IMR-90 (cell line): ENCODE results near the gene SRXN1. TPM values are rescaled to one million over a fixed set of nuclear protein-coding genes. Genes with fewer than 3 reads are reported as not detected.

Experiments
- ATAC-seq: fragments of 200-7000 bp; cut with Tn5 transposase; 2 replicates; pipeline ENCODE4 v1.9.1; 2020; ENCODE audit warnings: low read depth, mild to moderate bottlenecking, moderate library complexity
- BruUV-seq: library from RNA; stranded (reverse); fragments of 400-500 nt; replicated peaks from 2 replicates; lab custom pipeline; 2021; lab: Mats Ljungman, UMichigan
- CTCF ChIA-PET: fragments of 300-600 bp; formaldehyde crosslinking; extraction: SDS; loops from one replicate; lab custom pipeline; 2021; ENCODE audit warnings: antibody characterized with exemption; lab: Yijun Ruan, JAX
- POLR2A ChIA-PET: fragments of 300-600 bp; sonication (Branson Sonifier 250); formaldehyde crosslinking; loops from one replicate; lab custom pipeline; 2022; ENCODE audit warnings: antibody characterized with exemption; ENCODE audit not compliant: unreplicated experiment; lab: Charles Lee
- DNase-seq: peaks from one replicate; pipeline ENCODE4 v3.0.0; 2013
- H2AFZ ChIP-seq: replicated peaks from 2 replicates; pipeline ENCODE3; 2013; ENCODE audit warnings: low read length, mild to moderate bottlenecking; ENCODE audit not compliant: poor library complexity
- H2AK5ac ChIP-seq: 2 replicates; pipeline ENCODE4 v1.6.1; 2013; ENCODE audit warnings: low read depth, low read length, inconsistent platforms
- H2AK9ac ChIP-seq: replicated peaks from 2 replicates; pipeline ENCODE3; 2013; ENCODE audit warnings: mild to moderate bottlenecking, low read depth, low read length, moderate library complexity; ENCODE audit not compliant: poor library complexity
- H2BK120ac ChIP-seq: 2 replicates; pipeline ENCODE4 v1.6.1; 2013; ENCODE audit warnings: low read depth, low read length, inconsistent platforms
- H2BK15ac ChIP-seq: 3 replicates; pipeline ENCODE4 v1.6.1; 2013; ENCODE audit warnings: low read depth, low read length, inconsistent platforms
- H2BK20ac ChIP-seq: 2 replicates; pipeline ENCODE4 v1.6.1; 2013; ENCODE audit warnings: low read depth, mild to moderate bottlenecking, inconsistent platforms, low read length, moderate library complexity
- H2BK5ac ChIP-seq: 2 replicates; pipeline ENCODE4 v1.6.1; 2013; ENCODE audit warnings: mild to moderate bottlenecking, low read depth, low read length, inconsistent platforms; ENCODE audit not compliant: poor library complexity, severe bottlenecking
- H3K14ac ChIP-seq: replicated peaks from 2 replicates; pipeline ENCODE4 v1.6.1; 2013; ENCODE audit warnings: low read depth, low read length, inconsistent platforms
- H3K18ac ChIP-seq: 2 replicates; pipeline ENCODE4 v1.6.1; 2013; ENCODE audit warnings: low read depth, low read length, control low read depth
- H3K23ac ChIP-seq: 2 replicates; pipeline ENCODE4 v1.6.1; 2013; ENCODE audit warnings: low read depth, low read length, inconsistent platforms
- H3K27ac ChIP-seq: 2 replicates; pipeline ENCODE4 v1.5.1; 2013; ENCODE audit warnings: mild to moderate bottlenecking, control low read depth, low read length; ENCODE audit not compliant: insufficient read depth
- H3K27me3 ChIP-seq: 2 replicates; pipeline ENCODE4 v1.6.1; 2013; ENCODE audit warnings: low read length; ENCODE audit not compliant: control insufficient read depth, insufficient read depth
- H3K36me3 ChIP-seq: 2 replicates; pipeline ENCODE4 v1.6.1; 2013; ENCODE audit warnings: low read length, mixed read lengths; ENCODE audit not compliant: control insufficient read depth, insufficient read depth
- H3K4ac ChIP-seq: 2 replicates; pipeline ENCODE4 v1.6.1; 2013; ENCODE audit warnings: low read depth, low read length, inconsistent platforms
- H3K4me1 ChIP-seq: 2 replicates; pipeline ENCODE4 v1.6.1; 2013; ENCODE audit warnings: low read length, mixed read lengths; ENCODE audit not compliant: control insufficient read depth, insufficient read depth
- H3K4me2 ChIP-seq: 2 replicates; pipeline ENCODE4 v1.6.1; 2013; ENCODE audit warnings: low read depth, mild to moderate bottlenecking, control low read depth, low read length, moderate library complexity
- H3K4me3 ChIP-seq: 2 replicates; pipeline ENCODE4 v1.5.1; 2013; ENCODE audit warnings: low read depth, mild to moderate bottlenecking, control low read depth, low read length, moderate library complexity; ENCODE audit not compliant: insufficient read depth
- H3K56ac ChIP-seq: 2 replicates; pipeline ENCODE4 v1.6.1; 2013; ENCODE audit warnings: low read length, inconsistent platforms; ENCODE audit not compliant: insufficient read depth; ENCODE audit errors: extremely low read depth
- H3K79me1 ChIP-seq, 2 experiments: 2 replicates each; pipeline ENCODE4 v1.6.1; 2013; ENCODE audit warnings: low read length in 2 of 2, inconsistent platforms in 1 of 2, low read depth in 1 of 2
- H3K9ac ChIP-seq: 2 replicates; pipeline ENCODE4 v1.6.1; 2013; ENCODE audit warnings: low read depth, low read length, control low read depth
- H3K9me1 ChIP-seq: 2 replicates; pipeline ENCODE4 v1.6.1; 2013; ENCODE audit warnings: low read length, inconsistent platforms; ENCODE audit not compliant: insufficient read depth
- H3K9me3 ChIP-seq: 2 replicates; pipeline ENCODE4 v1.6.1; 2013; ENCODE audit warnings: low read length; ENCODE audit not compliant: control insufficient read depth, insufficient read depth
- H4K20me1 ChIP-seq: 2 replicates; pipeline ENCODE4 v1.6.1; 2013; ENCODE audit warnings: low read length, inconsistent platforms; ENCODE audit not compliant: insufficient read depth
- H4K5ac ChIP-seq: 2 replicates; pipeline ENCODE4 v1.6.1; 2013; ENCODE audit warnings: mild to moderate bottlenecking, low read depth, low read length, control low read depth
- H4K8ac ChIP-seq, 2 experiments: 2 replicates each; pipeline ENCODE4 v1.6.1; 2013; ENCODE audit warnings: low read depth in 2 of 2, low read length in 2 of 2, control low read depth in 1 of 2, inconsistent platforms in 1 of 2
- H4K91ac ChIP-seq: 2 replicates; pipeline ENCODE4 v1.6.1; 2013; ENCODE audit warnings: low read depth, low read length, inconsistent platforms; ENCODE audit not compliant: insufficient read depth
- CEBPB ChIP-seq: IDR thresholded peaks from 2 replicates; pipeline ENCODE4 v1.6.1; 2012; ENCODE audit warnings: low read depth, low read length, improper control_type of control experiment
- CTCF ChIP-seq: conservative IDR thresholded peaks from 2 replicates; pipeline ENCODE4 v1.5.1; 2012; ENCODE audit warnings: mild to moderate bottlenecking, low read depth, low read length, improper control_type of control experiment
- FOS ChIP-seq: fragments of 150-350 bp; IDR thresholded peaks from 2 replicates; pipeline ENCODE4 v1.6.1; 2016; ENCODE audit warnings: low read depth, low read length
- RAD21 ChIP-seq: IDR thresholded peaks from 2 replicates; pipeline ENCODE4 v1.6.1; 2012; ENCODE audit warnings: low read length, improper control_type of control experiment
- RCOR1 ChIP-seq: IDR thresholded peaks from 2 replicates; pipeline ENCODE4 v1.6.1; 2012; ENCODE audit warnings: mild to moderate bottlenecking, low read length, improper control_type of control experiment; ENCODE audit not compliant: insufficient replicate concordance
- RFX5 ChIP-seq: IDR thresholded peaks from 2 replicates; pipeline ENCODE4 v1.8.0; 2012; ENCODE audit warnings: low read depth, mild to moderate bottlenecking, low read length, moderate library complexity
- SMC3 ChIP-seq: fragments of 150-350 bp; IDR thresholded peaks from 2 replicates; pipeline ENCODE4 v1.6.1; 2016; ENCODE audit warnings: low read depth, mild to moderate bottlenecking, antibody characterized with exemption, low read length, moderate library complexity
- WGBS, 2 experiments: methylation state at CpG; one replicate each; pipeline versions ENCODE4 v1.1.5 to v1.1.7; 2013; ENCODE audit warnings: missing lambda C conversion rate in 2 of 2; ENCODE audit not compliant: insufficient read length in 1 of 2; ENCODE audit errors: extremely low coverage in 2 of 2; 5-methylcytosine and 5-hydroxymethylcytosine counted together
- dilution Hi-C: fragments of 300-500 bp; cut with HindIII; formaldehyde crosslinking; loops from one replicate; pipeline ENCODE4 v1.14.3; 2018; ENCODE audit warnings: low sequenced_read_pairs; ENCODE audit not compliant: unreplicated experiment
- in situ Hi-C: fragments of 300-500 bp; cut with MboI; formaldehyde crosslinking; loops from 3 replicates; pipeline ENCODE4 v1.14.3; 2019; ENCODE audit warnings: low sequenced_read_pairs, inconsistent platforms, mixed read lengths
- intact Hi-C: fragments of 100-400 bp; cut with micrococcal nuclease; formaldehyde crosslinking; loops from 2 replicates; pipeline ENCODE4 v1.10.0; 2022
- polyA plus RNA-seq, 3 experiments: library from polyadenylated mRNA; depleted of rRNA; stranded (reverse); fragments of >200 nt; gene quantifications; 2 replicates each; pipeline ENCODE4 v1.2.3, GENCODE V29; 2012; ENCODE audit warnings: low replicate concordance in 1 of 3
- total RNA-seq: library from RNA; depleted of rRNA; stranded (reverse); fragments of >200 nt; gene quantifications from 2 replicates; pipeline ENCODE4 v1.2.3, GENCODE V29; 2012

Gene SRXN1
- total and polyA plus RNA-seq, 2 of the 4 experiments (the other 2 are of a cell fraction): 51.2 to 71.2 TPM

GRCh38 chr20:623704-624103 lies 29.3 kb downstream of the SRXN1 start:
- Histone ChIP-seq H3K18ac (no peak overlapping the region), H3K27me3 (peaks cover 31% of the 10 kb centered on the region), H2AK5ac (no peak overlapping the region), H3K23ac (no peak overlapping the region), H3K4me2 (no peak overlapping the region), H3K4ac (no peak overlapping the region), H2BK15ac (no peak overlapping the region), H3K14ac (no peak overlapping the region), H2BK120ac (no peak overlapping the region), H3K36me3 (no peaks in the 10 kb centered on the region), H3K4me1 (no peaks in the 10 kb centered on the region), H4K8ac (no peak overlapping the region), H3K56ac (no peak overlapping the region), H3K27ac (no peak overlapping the region), H4K20me1 (no peaks in the 10 kb centered on the region), H2BK5ac (no peak overlapping the region), H3K9me1 (no peaks in the 10 kb centered on the region), H4K91ac (no peak overlapping the region), H2AFZ (no peak overlapping the region), H3K4me3 (no peak overlapping the region), H4K5ac (no peak overlapping the region), H2BK20ac (no peak overlapping the region), H2AK9ac (no peak overlapping the region), H3K9me3 (no peaks in the 10 kb centered on the region), H3K9ac (no peak overlapping the region), H3K79me1 (no peaks in the 10 kb centered on the region)
- dilution Hi-C loops: no loop called here
- ChIA-PET POLR2A (no interaction called here), CTCF (no interaction called here)
- intact Hi-C loops: no loop called here
- BruUV-seq: no TSS peak
- in situ Hi-C loops: no loop called here
- no CpG with 5 or more reads among the region's 4 CpGs for WGBS, 2 experiments
- no peak for DNase-seq
- TF ChIP-seq RFX5: no peak
- no peak for TF ChIP-seq SMC3
- TF ChIP-seq CEBPB: no peak
- TF ChIP-seq CTCF: no peak
- TF ChIP-seq RAD21: no peak
- no peak for TF ChIP-seq FOS
- no peak for TF ChIP-seq RCOR1
- ATAC-seq: no peak
